PFSK-1 (cell line): ENCODE results near the gene ESR2.

Experiments
- FOXP2 ChIP-seq: optimal IDR thresholded peaks from 2 replicates; pipeline ENCODE3; 2011; ENCODE audit warnings: borderline replicate concordance, control low read depth, inconsistent platforms; ENCODE audit not compliant: insufficient read depth; ENCODE audit errors: extremely low read length, extremely low read depth
- POLR2AphosphoS5 ChIP-seq: IDR thresholded peaks from 2 replicates; pipeline ENCODE4 v1.6.1; 2012; ENCODE audit warnings: low read depth, mild to moderate bottlenecking, control low read depth, low read length, moderate library complexity
- REST ChIP-seq, 2 experiments: IDR thresholded peaks; 2 replicates each; pipeline versions ENCODE4 v1.6.1 to v1.8.0; 2011 to 2012; ENCODE audit warnings: low read depth in 2 of 2, low read length in 2 of 2, control low read depth in 1 of 2, inconsistent platforms in 1 of 2, mild to moderate bottlenecking in 1 of 2, moderate library complexity in 1 of 2; ENCODE audit not compliant: insufficient read depth in 1 of 2
- SIN3A ChIP-seq: IDR thresholded peaks from 2 replicates; pipeline ENCODE4 v1.6.1; 2012; ENCODE audit warnings: mild to moderate bottlenecking, low read length, moderate library complexity, borderline replicate concordance; ENCODE audit not compliant: insufficient read depth
- TAF1 ChIP-seq: IDR thresholded peaks from 2 replicates; pipeline ENCODE4 v1.6.1; 2012; ENCODE audit warnings: low read length, control low read depth, borderline replicate concordance; ENCODE audit not compliant: insufficient read depth

Gene ESR2

GRCh38 chr14:64220056-64220455 is 74.1 kb downstream of the ESR2 start:
- TF ChIP-seq POLR2AphosphoS5 (no peak), FOXP2 (no peak), REST (IDR thresholded peaks at IDR 0.05; ENCODE audit: insufficient read depth in 1 of 2, low read depth in 2 of 2, low read length in 2 of 2) (no peak), TAF1 (no peak), SIN3A (no peak)

- TF ChIP-seq REST (IDR thresholded peaks at IDR 0.05; ENCODE audit: insufficient read depth in 1 of 2, low read depth in 2 of 2, low read length in 2 of 2) (no peak), POLR2AphosphoS5 (no peak), TAF1 (no peak)
Observed at GRCh38 chr14:64218344-64219240, 75.6 kb downstream of the ESR2 start.

GRCh38 chr14:64217834-64218233 is 76.3 kb downstream of the ESR2 start:
- no peak for TF ChIP-seq POLR2AphosphoS5
- no peak for TF ChIP-seq SIN3A

- TF ChIP-seq FOXP2: no peak
- no peak for TF ChIP-seq TAF1
- TF ChIP-seq SIN3A: no peak
- no peak for TF ChIP-seq REST (IDR thresholded peaks at IDR 0.05; ENCODE audit: insufficient read depth in 1 of 2, low read depth in 2 of 2, low read length in 2 of 2)
- TF ChIP-seq POLR2AphosphoS5: no peak
Observed at GRCh38 chr14:64217308-64217707, 76.9 kb downstream of the ESR2 start.

GRCh38 chr14:64215978-64216377 is 78.2 kb downstream of the ESR2 start:
- no peak for TF ChIP-seq FOXP2

GRCh38 chr14:64215274-64215673 is 78.9 kb downstream of the ESR2 start:
- TF ChIP-seq FOXP2 (no peak), REST (IDR thresholded peaks at IDR 0.05; ENCODE audit: insufficient read depth in 1 of 2, low read depth in 2 of 2, low read length in 2 of 2) (no peak), POLR2AphosphoS5 (no peak)
